Stromal cell of bone marrow (primary cell): ENCODE measurements around the gene FAM171A2.
"Not testable (repeated sequence)": the region's sequence is repeated elsewhere in the genome, so short reads cannot be mapped to it uniquely, and the experiment has no call there.

Experiments used
- DNase-seq: peaks from one replicate; pipeline ENCODE4 v3.0.0-alpha.2; 2012; ENCODE audit warnings: low read depth

FAM171A2 gene

DNA sequence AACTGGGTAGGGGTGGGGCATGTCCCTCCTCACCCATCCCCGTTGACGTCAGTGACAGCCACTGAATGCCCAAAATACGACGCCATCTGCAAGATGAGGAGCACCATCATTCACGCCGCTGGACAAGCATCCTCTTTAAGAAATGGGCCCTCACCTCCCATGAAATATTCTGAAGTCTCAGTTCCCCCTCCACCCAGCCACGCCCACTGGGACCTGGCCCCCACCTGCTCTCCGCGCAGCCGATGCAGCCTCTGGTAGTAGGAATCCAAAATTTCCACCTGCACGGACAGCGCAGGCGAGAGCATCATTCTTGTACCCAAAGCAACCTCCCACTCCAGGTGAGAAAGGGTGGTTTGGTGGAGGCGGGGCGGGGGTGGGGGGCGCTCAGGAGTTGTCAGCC, 20.2 kb upstream of the FAM171A2 start:
- no peak for DNase-seq

DNA sequence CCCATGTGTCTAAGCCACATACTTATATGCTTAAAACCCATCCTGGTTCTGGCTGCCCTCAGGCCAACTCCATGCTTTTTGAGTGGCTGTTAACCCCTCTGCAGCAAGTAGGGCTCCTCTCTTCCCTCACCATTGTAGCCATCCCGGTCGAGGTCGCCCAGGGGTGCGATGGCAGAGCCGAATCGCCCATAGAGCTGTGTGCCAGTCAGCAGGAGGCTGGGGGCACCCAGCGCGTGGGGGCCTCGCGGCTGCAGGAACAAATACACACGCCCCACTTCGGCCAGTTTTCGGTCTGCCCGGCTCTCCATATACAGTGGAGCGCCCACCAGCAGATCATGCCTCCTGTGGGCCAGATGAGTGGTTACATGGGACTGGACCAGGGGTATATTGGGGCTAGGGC, 19.7 kb upstream of the FAM171A2 start:
- DNase-seq = no peak

DNA sequence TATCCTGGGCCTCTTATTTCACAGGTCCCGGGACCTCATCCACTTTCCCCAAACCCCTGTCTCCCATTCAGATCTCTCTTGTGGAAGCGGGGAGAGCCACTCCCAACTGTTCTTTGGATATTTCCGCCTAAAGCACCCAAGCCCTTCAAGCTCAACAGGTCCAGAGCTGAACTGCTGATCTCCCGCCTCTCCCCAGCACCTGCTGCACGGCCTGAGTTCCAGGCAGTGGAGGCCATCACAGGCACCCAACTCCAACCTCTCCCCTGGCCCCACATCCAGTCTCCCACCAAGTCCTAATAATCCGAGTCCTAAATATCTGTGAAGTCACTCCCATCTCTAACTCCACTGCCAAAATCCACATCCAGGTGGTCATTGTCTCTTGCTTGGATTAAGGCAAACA, 19.3 kb upstream of the FAM171A2 start:
- DNase-seq = no peak

DNA sequence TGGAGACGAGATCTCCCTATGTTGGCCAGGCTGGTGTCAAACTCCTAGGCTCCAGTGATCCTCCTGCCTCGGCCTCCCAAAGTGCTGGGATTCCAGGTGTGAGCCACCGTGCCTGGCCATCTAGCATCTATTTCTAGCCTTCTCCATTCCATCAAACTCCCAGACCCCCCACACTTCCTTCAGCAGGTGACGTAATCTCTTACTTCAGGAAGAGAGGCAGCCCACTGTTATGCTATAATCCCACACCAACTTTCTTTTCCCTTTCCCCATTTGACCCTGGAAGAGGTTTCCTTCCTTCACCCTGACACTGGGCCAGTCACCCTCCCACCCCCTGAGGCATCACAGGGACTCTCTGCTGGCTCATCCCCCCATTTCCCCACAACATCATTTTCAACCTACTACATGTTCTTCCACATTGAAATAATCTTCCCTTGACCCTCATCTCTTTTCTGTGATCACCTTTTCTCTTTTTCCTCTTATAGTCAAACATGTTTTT, 18.2 kb upstream of the FAM171A2 start:
- DNase-seq = no peak

DNA sequence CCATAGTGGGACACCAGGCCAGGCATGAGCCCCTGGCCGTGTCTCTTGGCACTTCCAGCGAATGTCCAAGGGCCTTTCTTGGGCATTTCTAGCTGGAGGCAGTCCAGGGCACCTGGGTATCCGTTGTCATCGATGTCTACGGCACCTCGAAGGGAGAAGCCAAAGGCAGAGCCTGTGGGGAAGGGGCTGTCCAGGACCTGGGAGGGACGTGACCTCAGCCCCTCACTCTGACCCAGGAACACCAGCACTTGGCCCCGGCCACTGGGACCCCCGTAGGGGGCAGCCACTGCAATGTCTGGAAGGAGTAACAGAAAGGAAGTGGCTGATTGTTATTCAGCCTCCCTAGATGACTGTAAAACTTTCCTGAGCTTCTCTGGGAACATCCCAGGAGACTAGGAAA, 17.1 kb upstream of the FAM171A2 start:
- no peak for DNase-seq

DNA sequence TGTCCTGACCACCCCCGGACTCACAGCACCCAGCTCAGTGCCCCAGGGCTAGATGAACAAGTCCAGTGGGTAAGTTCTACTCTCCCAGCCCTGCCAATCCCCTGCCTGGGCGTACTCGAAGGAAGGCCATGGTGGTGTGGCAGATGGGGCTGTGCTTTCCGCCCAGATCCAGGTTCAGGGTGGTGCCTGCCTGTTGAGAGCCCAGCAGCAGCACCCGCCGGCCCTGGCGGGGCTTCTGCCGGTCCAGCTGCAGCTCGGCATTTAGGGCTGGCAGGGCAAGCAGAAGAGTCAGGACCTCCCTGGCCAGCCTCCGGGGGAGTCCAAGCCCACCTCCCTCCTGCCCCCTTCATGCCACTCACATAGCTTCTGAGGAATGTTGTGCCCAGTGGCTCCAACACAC, 16.2 kb upstream of the FAM171A2 start:
- DNase-seq = no peak

DNA sequence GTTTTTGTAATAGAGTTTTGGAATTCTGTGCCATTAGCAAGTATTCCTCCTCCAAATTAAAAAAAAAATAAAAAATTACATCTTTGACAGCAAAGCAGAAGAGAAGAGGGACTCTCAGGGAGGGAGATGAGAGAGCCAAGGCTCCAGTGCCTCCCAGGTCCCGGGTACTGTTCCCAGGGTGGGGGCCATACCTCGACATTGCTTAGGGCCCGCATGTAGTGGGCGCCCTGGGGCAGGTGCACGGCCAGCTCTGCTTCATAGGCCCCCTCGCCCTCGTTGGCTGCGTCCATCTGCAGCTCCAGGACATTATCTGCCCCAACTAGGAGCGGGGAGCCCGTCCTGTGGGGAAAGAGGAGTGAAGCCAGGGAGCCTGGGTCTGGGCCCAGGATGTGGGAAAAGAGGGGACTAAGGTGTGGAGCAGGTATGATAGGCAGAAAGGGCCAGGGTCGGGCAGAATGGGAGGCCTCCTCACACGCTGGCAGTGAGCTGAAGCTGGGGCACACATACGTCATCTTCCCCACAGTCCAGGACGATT, 14.6 kb upstream of the FAM171A2 start:
- DNase-seq = no peak

DNA sequence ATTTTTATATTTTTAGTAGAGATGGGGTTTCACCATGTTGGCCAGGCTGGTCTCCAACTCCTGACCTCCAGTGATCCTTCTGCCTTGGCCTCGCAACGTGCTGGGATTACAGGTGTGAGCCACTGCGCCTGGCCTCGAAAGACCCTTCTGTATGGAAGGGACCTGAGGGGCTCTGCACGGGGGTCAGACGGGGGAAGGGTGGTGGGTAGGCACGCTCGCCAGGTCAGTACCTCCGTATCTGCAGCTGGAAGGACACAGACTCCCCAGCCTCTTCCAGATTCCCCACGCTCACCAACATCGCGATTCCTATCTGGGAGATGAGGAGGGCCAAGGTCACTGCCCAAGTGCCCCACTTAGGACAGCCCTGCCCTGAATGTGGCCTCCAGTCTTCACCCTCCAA, 13.1 kb upstream of the FAM171A2 start:
- DNase-seq = no peak

DNA sequence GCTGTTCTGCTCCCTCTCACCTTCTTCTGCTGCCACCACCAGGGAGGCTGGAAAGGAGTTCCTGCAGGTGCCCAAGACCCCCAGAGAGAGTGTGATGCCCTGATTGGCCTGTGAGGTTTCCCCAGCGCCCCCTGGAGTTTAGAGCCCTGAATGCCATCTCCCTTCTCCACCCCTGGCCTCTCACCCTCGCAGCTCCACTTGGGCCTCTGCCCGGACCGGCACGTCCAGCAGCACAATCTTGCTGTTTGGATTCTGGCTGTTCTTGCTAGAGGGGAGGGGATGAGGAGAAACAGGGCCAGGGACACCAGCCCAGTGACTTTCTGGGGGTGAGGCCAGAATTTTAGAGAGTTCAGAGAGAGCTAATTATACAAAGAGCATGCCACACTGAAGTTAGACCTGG, 12.5 kb upstream of the FAM171A2 start:
- DNase-seq = no peak

DNA sequence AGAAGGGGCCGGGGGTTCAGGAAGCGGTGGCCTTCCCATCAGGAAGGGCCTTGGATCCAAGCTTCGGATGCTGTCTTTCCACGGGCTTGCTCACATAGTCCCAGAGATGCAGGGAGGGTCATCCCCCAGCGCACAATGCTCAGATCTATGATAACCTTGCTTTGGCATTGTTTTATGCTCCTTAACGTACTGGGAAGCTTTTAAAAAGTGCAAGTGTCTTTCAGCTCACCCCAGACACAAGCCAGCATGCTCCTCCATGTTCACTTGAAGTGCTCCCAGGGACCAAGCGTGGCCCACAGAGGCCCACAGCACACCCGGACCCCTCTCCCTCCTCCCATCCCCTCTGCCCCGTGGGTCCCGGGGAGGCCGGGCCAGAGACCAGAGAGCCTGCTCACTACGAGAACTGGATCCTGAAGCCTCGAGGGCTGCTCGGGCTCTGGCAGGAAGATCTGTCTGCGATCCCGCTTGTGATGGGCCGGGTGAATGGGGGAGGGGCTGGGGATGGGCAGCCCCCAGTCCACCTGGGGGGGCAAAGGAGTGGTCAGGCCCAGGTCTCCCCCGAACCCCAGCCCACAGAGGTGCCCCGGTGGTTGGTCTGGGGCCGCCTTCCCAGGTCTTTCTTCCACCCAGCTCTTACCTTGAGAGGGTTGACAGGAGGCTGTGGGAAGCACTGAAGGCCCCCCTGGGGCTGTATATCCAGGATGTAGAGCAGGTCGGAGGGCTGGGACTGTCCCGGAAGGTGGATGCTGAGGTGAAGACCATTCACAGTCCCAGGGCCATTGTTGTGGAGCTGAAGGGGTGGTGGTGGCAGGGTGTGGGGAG, 11.8 kb upstream of the FAM171A2 start:
- no peak for DNase-seq

DNA sequence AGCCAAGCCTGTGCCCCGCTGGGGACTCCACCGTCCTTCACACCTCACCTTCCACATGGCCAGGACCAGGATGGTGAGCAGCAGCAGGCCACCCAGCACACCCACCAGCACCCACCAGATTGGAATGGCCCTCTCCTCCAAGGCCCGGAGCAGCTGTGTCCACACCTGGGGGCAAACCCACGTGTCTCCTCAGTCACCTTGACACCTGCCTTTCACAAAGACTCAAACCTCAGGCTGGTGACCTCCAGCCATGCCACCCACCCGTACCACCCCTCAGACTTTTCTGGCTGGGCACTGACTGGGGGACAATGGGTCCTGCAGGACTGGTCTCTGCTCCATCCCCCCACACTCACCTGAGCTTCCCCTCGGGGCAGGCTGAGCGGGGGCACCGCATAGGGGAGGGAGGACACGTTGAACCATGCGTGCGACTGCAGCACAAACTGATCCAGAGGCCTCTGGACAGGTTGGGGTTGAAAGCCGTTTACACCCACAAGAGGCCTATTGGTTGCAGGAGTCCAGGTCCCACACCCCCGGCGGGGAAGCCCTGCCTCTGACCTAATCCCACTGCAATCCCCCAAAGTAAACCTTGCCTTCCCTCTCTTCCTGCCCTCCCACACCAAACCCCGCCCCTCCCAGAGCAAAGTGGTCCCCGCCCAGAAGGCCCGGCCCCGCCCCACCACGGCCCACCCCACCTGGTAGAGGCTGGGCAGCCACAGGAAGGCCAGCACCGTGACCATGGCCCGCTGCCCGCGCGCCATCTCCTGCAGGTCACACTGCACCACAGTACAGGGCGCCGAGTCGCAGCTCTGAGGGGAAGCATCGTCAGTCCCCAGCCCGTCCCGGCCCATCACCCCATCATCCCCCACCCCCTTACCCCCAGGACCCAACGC, 10.9 kb upstream of the FAM171A2 start:
- no peak for DNase-seq

DNA sequence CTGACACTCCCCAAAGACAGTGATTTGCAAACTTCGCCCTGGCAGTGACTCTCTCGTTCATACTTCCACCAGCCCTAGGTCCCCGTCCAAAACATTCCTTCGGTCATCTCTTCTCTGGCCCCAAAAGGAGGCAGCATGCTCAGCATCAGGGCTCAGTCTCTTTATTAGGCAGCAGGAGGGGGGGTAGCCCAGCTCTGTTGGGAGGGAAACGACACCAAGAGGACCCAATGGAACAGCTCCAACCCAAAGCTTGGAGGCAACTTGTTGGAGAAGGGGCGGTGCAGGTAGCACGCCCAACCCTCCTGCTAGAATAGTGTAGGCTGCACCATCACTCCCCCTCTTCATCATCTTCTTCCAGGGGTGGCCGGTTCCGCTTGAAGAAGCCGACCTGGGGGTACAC, 8.4 kb upstream of the FAM171A2 start:
- DNase-seq = no peak

DNA sequence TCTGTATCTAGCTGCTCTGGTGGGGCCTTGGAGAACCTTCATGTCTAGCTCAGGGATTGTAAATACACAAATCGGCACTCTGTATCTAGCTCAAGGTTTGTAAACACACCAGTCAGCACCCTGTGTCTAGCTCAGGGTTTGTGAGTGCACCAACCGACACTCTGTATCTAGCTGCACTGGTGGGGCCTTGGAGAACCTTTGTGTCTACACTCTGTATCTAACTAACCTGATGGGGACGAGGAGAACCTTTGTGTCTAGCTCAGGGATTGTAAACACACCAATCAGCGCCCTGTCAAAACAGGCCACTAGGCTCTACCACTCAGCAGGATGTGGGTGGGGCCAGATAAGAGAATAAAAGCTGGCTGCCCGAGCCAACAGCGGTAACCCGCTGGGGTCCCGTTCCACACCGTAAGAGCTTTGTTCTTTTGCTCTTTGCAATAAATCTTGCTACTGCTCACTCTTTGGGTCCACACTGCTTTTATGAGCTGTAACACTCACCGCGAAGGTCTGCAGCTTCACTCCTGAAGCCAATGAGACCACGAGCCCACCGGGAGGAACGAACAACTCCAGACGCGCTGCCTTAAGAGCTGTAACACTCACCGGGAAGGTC, 5.9 kb upstream of the FAM171A2 start:
- not testable (repeated sequence) for DNase-seq

DNA sequence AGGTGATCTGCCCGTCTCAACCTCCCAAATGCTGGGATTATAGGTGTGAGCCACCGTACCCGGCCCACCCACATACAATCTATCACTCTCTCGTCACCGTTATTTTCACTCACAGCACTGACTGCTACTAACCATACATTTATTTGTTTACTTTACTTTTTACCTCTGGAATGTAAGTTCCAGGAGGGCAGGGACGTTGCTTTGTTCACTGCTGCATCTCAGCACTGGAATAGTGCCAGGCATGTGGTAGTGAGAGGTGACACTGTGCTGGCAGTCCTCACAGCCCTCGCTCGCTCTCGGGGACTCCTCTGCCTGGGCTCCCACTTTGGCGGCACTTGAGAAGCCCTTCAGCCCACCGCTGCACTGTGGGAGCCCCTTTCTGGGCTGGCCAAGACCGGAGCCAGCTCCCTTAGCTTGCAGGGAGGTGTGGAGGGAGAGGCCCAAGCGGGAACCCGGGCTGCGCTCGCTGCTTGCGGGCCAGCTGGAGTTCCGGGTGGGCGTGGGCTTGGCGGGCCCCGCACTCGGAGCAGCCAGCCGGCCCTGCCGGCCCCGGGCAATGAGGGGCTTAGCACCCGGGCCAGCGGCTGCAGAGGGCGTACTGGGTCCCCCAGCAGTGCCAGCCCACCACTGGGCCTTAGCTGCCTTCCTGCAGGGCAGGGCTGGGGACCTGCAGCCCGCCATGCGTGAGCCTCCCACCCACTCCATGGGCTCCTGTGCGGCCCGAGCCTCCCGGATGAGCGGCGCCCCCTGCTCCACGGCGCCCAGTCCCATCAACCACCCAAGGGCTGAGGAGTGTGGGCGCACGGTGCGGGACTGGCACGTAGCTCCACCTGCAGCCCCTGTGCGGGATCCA, 5.0 kb upstream of the FAM171A2 start:
- DNase-seq = not testable (repeated sequence)

DNA sequence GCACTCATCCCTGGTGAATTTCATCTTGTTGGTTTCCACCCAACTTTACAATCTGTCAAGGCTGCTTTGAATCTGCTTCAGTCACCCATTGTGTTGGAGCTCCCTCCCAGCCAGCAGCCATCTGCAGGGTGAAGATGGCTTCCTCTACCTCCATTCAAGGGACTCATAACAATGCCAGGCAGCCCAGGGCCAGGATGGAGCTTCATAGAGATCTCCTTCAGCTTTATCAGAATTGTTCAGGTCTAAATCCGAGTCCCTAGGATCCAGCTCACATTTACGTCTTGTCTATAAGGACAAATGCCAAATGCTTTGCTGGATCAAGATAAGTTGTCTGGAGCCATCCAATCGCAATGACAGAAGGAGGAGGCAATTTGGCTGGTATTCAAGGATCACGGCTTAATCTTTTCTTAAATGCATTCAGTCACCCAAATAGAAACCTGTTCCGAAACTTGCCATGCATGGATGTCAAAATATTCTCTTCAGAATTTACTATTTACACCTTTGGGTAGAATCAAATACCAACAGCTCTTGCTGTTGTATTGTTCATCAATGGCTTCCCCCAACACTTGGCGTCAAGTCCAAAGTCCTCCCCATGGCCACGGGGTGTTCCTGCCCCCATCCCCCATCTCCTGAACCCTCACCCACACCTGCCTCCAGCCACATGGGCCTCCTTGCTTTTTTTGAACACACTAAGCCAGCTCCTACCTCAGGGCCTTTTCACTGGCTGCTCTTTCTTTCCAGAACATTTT, 3.8 kb upstream of the FAM171A2 start:
- no peak for DNase-seq

DNA sequence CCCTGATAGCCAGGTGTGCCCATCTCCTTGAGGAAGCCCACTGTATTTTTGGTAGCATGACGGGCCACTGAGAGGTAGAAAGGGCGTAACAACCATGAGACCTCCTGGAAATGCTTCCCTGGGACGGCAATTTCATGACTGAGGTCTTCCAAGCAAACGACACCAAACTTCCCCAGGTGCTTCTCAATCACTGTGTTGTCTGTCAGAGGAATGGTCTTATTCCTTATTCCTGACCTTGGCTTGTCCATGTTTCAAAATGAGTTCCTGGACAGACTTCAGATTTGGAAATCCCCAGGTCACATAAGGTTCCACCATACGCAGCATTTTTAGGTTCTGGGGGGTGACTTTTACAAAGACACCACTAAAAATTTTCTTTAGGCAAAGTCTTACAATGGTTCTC, 1.4 kb upstream of the FAM171A2 start:
- not testable (repeated sequence) for DNase-seq

DNA sequence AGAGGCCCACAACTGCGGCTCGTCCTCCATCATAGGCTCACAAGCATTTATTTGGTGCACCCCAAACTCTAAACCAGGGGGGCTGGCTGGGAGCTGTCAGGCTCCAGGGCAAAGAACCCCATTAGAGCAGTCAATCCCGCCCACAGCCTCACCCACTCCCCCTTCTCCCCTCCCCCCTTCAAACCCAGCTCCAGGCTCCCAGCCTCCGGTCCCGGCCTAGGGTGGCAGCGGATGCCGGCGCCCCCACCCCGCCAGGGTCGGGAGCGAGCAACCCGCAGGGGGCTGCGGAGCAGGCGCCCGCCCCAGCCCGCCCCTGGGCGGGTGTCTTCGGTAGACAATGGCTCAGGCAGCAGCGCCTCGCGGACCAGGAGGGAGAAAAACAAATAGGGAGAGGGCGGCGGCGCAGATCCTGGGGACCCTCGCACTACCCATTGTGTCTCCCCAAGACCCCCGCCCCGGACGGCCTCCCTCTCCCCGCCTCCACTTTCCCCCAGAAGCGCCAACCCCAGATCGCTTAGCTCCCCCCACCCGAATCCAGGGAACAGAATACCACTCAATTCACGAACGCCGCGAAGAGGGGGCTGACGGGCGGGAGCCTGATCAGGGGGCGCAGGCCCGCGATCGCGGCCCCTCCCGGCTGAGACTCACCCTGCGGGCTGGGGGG, 572 bp downstream of the FAM171A2 start:
- no peak for DNase-seq

DNA sequence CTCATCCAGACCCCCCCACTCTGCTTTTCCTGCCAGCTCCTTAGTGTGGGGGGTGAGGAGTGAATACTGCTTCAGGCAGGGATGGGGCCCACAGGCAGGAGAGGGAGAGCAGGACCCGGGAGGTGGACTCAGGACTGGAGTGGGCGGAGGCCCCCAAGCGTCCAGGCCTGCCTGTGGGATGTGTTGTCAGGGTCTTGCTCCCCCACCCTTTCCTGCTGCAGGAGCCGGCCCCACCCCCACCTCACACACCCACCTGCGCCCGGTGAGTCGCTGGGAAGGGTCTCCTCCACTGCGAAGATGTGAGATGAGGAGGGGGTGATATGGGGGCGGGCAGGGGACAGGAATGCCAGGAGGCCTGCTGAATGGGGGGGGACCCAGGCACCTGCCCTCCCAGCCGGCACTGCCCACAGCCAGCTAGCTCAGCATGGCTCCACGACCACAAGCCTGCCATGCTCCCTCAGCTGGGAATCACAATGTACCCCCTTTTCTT, 1.1 kb downstream of the FAM171A2 start:
- DNase-seq = no peak

DNA sequence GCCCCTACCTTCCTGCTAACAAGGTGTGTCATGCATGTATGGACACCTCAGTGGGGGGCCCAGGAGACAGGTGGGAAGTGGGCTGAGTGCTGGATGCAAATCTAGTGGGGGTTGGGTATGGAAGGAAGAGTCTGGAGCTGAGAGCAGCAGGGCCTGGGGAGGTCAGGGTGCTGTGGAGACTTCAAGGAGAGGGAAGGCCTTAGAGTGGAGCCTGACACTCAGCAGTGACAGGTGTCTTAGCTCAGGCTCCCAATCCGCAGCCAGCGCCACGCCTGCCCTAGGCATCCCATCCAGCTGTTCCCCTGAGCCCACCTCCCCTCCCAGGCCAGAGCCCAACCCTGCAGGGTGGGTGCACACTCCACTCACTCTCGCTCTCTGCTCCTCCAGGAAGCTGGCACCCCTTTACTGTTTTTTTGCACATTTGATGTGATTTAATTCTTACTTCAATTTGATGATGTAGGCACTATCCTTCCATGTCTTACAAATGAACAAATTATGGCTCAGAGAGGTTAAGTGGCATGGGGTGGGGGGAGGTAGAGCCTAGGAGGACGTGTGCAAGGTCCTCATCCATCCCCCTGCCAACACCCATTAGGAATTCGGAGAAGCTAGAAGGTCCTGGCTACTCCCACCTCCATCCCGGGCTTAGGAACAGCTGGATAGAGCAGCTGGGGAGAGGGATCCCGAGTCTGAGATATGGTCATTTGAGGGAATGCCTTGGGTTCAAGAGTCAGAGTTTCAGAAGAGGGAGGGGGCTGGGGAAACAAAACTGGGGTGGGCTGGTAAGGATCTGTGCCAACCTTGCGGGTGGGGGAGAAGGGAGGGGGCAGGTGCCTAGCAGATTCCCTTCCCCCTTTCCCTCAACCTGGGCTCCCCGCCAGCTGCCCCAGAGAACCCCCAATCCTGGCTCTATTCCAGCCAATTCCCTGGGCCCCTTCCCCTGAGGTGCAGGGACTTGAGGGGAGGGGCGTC, 2.1 kb downstream of the FAM171A2 start:
- DNase-seq = no peak
